Testis (tissue), 2 donors: ENCODE results near the gene SAFB2.

Experiments used
- POLR2A ChIP-seq: fragments of 450-650 bp; IDR thresholded peaks from one replicate; pipeline ENCODE4 v1.6.1; 2017; ENCODE audit warnings: antibody characterized with exemption, mild to moderate bottlenecking, moderate library complexity
- TF ChIP-seq, protein P1 (sequence below), 3 experiments: fragments of 450-650 bp in 2 of 3; fragments of 200-600 bp in 1 of 3; sonication (generic) in 1 of 3; IDR thresholded peaks; one replicate each; pipeline ENCODE4 v1.5.1; 2016 to 2019; ENCODE audit warnings: antibody characterized with exemption in 3 of 3, mild to moderate bottlenecking in 2 of 3, moderate library complexity in 1 of 3

- TF ChIP-seq, protein P1, sequence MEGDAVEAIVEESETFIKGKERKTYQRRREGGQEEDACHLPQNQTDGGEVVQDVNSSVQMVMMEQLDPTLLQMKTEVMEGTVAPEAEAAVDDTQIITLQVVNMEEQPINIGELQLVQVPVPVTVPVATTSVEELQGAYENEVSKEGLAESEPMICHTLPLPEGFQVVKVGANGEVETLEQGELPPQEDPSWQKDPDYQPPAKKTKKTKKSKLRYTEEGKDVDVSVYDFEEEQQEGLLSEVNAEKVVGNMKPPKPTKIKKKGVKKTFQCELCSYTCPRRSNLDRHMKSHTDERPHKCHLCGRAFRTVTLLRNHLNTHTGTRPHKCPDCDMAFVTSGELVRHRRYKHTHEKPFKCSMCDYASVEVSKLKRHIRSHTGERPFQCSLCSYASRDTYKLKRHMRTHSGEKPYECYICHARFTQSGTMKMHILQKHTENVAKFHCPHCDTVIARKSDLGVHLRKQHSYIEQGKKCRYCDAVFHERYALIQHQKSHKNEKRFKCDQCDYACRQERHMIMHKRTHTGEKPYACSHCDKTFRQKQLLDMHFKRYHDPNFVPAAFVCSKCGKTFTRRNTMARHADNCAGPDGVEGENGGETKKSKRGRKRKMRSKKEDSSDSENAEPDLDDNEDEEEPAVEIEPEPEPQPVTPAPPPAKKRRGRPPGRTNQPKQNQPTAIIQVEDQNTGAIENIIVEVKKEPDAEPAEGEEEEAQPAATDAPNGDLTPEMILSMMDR (IDR thresholded peaks at IDR 0.05), result no peak
- no peak for TF ChIP-seq POLR2A
Measured at GRCh38 chr19:5617080-5617479, 5.5 kb downstream of the SAFB2 start.
